GM23338 (cell line): ENCODE results near the gene ANXA3. TPM values are rescaled to one million over a fixed set of nuclear protein-coding genes. Genes with fewer than 3 reads are reported as not detected.

Experiments used
- ATAC-seq: fragments of 200-7000 bp; cut with Tn5 transposase; 3 replicates; pipeline ENCODE4 v1.9.1; 2020
- DNase-seq: peaks from one replicate; pipeline ENCODE4 v3.0.0-alpha.2; 2015; ENCODE audit warnings: low spot score
- H2AFZ ChIP-seq: fragments of 200-600 bp; sonication (generic); 2 replicates; pipeline ENCODE4 v1.8.0; 2016; ENCODE audit warnings: antibody characterized with exemption, mild to moderate bottlenecking, moderate library complexity
- H3F3A ChIP-seq: fragments of 200-600 bp; sonication (generic); replicated peaks from 2 replicates; pipeline ENCODE4 v1.8.0; 2017; ENCODE audit warnings: antibody characterized with exemption, mixed run types, low read depth
- H3K27ac ChIP-seq: fragments of 200-600 bp; sonication (generic); 2 replicates; pipeline ENCODE4 v1.6.1; 2016; ENCODE audit warnings: low read depth
- H3K27me3 ChIP-seq: fragments of 200-600 bp; sonication (generic); 2 replicates; pipeline ENCODE4 v1.8.0; 2016; ENCODE audit warnings: mild to moderate bottlenecking, mixed run types, moderate library complexity; ENCODE audit not compliant: insufficient read depth
- H3K36me3 ChIP-seq: fragments of 200-600 bp; sonication (generic); 2 replicates; pipeline ENCODE4 v1.8.0; 2016; ENCODE audit warnings: mild to moderate bottlenecking; ENCODE audit not compliant: insufficient read depth
- H3K4me1 ChIP-seq: fragments of 200-600 bp; sonication (generic); 2 replicates; pipeline ENCODE4 v1.8.0; 2016; ENCODE audit warnings: mild to moderate bottlenecking, moderate library complexity; ENCODE audit not compliant: insufficient read depth
- H3K4me2 ChIP-seq: fragments of 200-600 bp; sonication (generic); 2 replicates; pipeline ENCODE4 v1.7.1; 2017; ENCODE audit warnings: mixed run types
- H3K4me3 ChIP-seq: fragments of 200-600 bp; sonication (generic); 2 replicates; pipeline ENCODE4 v1.6.1; 2016; ENCODE audit warnings: mixed run types
- H3K79me2 ChIP-seq: fragments of 200-600 bp; sonication (generic); replicated peaks from 2 replicates; pipeline ENCODE4 v1.8.0; 2017; ENCODE audit warnings: mild to moderate bottlenecking; ENCODE audit not compliant: insufficient read depth
- H3K9me2 ChIP-seq: fragments of 200-600 bp; sonication (generic); 2 replicates; pipeline ENCODE4 v1.8.0; 2017; ENCODE audit not compliant: insufficient read depth
- H4K20me1 ChIP-seq: fragments of 200-600 bp; sonication (generic); replicated peaks from 2 replicates; pipeline ENCODE4 v1.8.0; 2017; ENCODE audit warnings: mild to moderate bottlenecking; ENCODE audit not compliant: insufficient read depth
- H3K27ac Mint-ChIP-seq: 2 replicates; pipeline ENCODE4 v1.8.0; 2020; ENCODE audit warnings: inconsistent platforms, mild to moderate bottlenecking, moderate library complexity, mixed read lengths
- H3K27me3 Mint-ChIP-seq: 3 replicates; pipeline ENCODE4 v1.8.0; 2022; ENCODE audit warnings: low read depth, mild to moderate bottlenecking, moderate library complexity, mixed read lengths, inconsistent platforms; ENCODE audit not compliant: insufficient read depth, poor library complexity
- H3K36me3 Mint-ChIP-seq: 3 replicates; pipeline ENCODE4 v1.8.0; 2021; ENCODE audit warnings: low read depth, mild to moderate bottlenecking, inconsistent platforms, moderate library complexity, mixed read lengths
- H3K4me1 Mint-ChIP-seq: 3 replicates; pipeline ENCODE4 v1.8.0; 2020; ENCODE audit warnings: mild to moderate bottlenecking, inconsistent platforms, mixed read lengths
- H3K4me3 Mint-ChIP-seq: 3 replicates; pipeline ENCODE4 v1.8.0; 2021; ENCODE audit warnings: moderate library complexity, mild to moderate bottlenecking, inconsistent platforms, mixed read lengths
- H3K9me3 Mint-ChIP-seq: 3 replicates; pipeline ENCODE4 v1.8.0; 2020; ENCODE audit warnings: moderate library complexity, mild to moderate bottlenecking, inconsistent platforms, mixed read lengths
- CREB1 ChIP-seq: fragments of 250-450 bp; sonication (Bioruptor Pico); IDR thresholded peaks from 2 replicates; pipeline ENCODE4 v1.5.0; 2020; ENCODE audit warnings: low read depth, mild to moderate bottlenecking, moderate library complexity
- EZH2 ChIP-seq: fragments of 200-600 bp; sonication (generic); IDR thresholded peaks from one replicate; pipeline ENCODE4 v1.8.0; 2017; ENCODE audit warnings: antibody characterized with exemption, mild to moderate bottlenecking, low read depth; ENCODE audit not compliant: unreplicated experiment
- NANOG ChIP-seq: IDR thresholded peaks from 2 replicates; pipeline ENCODE4 v1.6.1; 2016; ENCODE audit warnings: antibody characterized with exemption, borderline replicate concordance
- POLR2AphosphoS5 ChIP-seq: IDR thresholded peaks from 2 replicates; pipeline ENCODE4 v1.6.1; 2016; ENCODE audit warnings: antibody characterized with exemption, low read depth
- ZNF114 ChIP-seq: fragments of 250-450 bp; sonication (Bioruptor Pico); IDR thresholded peaks from 2 replicates; pipeline ENCODE4 v1.5.0; 2020; ENCODE audit warnings: mild to moderate bottlenecking, moderate library complexity
- ZNF331 ChIP-seq: fragments of 250-450 bp; sonication (Bioruptor Pico); IDR thresholded peaks from 2 replicates; pipeline ENCODE4 v1.5.0; 2020; ENCODE audit warnings: low read depth, mild to moderate bottlenecking, moderate library complexity
- polyA plus RNA-seq: library from polyadenylated mRNA; unstranded; fragments of >200 nt; fragmentation: Nextera tagmentation; extraction: Ambion mirVana; gene quantifications from 2 replicates; pipeline ENCODE4 v1.2.1, GENCODE V29; 2016
- total RNA-seq: library from RNA; depleted of rRNA; stranded (reverse); fragments of >200 nt; shearing (Covaris generic); gene quantifications from 2 replicates; pipeline ENCODE4 v1.2.3, GENCODE V29; 2014
- TF ChIP-seq, protein P1 (sequence below): IDR thresholded peaks from one replicate; pipeline ENCODE4 v1.6.1; 2018; ENCODE audit warnings: antibody characterized with exemption; ENCODE audit not compliant: unreplicated experiment
- TF ChIP-seq, protein P2 (sequence below), 2 experiments: fragments of 200-600 bp in 1 of 2; sonication (generic) in 1 of 2; conservative IDR thresholded peaks; 2 replicates each; pipeline versions ENCODE4 v1.5.1 to v1.6.1; 2016 to 2017; ENCODE audit warnings: antibody characterized with exemption in 2 of 2, low read depth in 2 of 2, mild to moderate bottlenecking in 2 of 2, moderate library complexity in 1 of 2

Gene ANXA3
- total and polyA plus RNA-seq, 2 experiments from 2014 or later: 20.3 to 31.5 TPM

DNA sequence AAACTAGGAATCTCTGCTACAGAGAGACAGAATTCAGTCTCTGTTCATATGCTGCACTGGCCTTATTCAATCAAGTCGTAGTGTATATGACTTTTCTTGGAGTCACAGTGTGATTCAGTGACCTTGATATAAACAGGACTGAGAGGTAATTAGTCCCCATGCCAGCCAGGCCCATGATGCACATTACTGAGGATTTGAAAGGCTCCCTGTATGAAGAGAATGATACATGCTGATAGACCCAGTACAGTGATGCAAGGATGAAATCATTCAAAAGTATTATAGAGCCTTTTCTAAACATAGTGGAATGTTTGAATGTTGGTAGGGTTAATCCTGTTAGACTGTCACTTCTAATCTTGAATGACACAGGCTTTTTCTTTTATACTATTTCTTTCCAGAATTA is 34.1 kb downstream of the ANXA3 start (continued):
- no peak for TF ChIP-seq ZNF114 (CRISPR knock-in tag)
- TF ChIP-seq CREB1 (CRISPR knock-in tag): no peak

DNA sequence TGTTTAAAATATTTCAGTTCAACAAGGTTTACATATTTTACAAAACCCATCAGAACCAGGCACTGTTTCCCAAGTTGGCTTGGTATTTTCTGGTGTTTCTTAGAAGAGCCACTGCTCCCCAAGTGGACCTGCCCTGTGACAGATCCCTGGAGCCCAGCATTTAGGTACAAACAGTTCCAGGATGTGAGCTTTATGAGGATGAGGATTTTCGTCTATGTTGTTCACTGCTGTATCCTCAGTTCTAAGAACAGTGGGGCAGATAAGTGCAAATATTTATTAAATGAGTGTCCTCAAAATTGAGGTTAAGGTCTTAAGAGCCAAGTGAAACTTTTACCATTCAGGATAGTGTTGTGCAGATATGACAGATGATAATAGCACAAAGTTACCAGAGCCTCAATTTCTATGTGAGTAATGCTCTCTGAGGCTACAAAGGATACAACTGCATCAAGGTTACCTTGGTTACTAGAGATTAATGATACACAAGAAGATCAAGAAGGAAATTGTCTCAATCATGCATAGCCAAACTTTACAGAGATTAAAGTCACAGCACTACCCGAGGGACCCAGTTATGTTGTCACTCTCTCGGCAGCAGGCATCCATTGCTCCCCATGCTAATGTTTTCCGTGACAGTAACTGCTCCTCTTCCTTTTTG is 37.5 kb downstream of the ANXA3 start:
- H3K9me3 Mint-ChIP-seq: no peaks in the 10 kb centered on the region
- no peak overlapping the region for H3K27ac ChIP-seq
- H3K4me1 ChIP-seq: no peaks in the 10 kb centered on the region
- H4K20me1 ChIP-seq: no peaks in the 10 kb centered on the region
- no peaks in the 10 kb centered on the region for H3K27me3 ChIP-seq
- H3K4me2 ChIP-seq: no peak overlapping the region
- no peaks in the 10 kb centered on the region for H3K79me2 ChIP-seq
- TF ChIP-seq POLR2AphosphoS5 (no peak), EZH2 (no peak), NANOG (no peak), CREB1 (CRISPR knock-in tag) (no peak), ZNF331 (no peak)
- TF ChIP-seq, protein P1, sequence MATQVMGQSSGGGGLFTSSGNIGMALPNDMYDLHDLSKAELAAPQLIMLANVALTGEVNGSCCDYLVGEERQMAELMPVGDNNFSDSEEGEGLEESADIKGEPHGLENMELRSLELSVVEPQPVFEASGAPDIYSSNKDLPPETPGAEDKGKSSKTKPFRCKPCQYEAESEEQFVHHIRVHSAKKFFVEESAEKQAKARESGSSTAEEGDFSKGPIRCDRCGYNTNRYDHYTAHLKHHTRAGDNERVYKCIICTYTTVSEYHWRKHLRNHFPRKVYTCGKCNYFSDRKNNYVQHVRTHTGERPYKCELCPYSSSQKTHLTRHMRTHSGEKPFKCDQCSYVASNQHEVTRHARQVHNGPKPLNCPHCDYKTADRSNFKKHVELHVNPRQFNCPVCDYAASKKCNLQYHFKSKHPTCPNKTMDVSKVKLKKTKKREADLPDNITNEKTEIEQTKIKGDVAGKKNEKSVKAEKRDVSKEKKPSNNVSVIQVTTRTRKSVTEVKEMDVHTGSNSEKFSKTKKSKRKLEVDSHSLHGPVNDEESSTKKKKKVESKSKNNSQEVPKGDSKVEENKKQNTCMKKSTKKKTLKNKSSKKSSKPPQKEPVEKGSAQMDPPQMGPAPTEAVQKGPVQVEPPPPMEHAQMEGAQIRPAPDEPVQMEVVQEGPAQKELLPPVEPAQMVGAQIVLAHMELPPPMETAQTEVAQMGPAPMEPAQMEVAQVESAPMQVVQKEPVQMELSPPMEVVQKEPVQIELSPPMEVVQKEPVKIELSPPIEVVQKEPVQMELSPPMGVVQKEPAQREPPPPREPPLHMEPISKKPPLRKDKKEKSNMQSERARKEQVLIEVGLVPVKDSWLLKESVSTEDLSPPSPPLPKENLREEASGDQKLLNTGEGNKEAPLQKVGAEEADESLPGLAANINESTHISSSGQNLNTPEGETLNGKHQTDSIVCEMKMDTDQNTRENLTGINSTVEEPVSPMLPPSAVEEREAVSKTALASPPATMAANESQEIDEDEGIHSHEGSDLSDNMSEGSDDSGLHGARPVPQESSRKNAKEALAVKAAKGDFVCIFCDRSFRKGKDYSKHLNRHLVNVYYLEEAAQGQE: no peak
- H3K4me3 ChIP-seq: no peak overlapping the region
- no peaks in the 10 kb centered on the region for H3F3A ChIP-seq
- ATAC-seq: no peak
- H3K36me3 Mint-ChIP-seq: peaks cover 9% of the 10 kb centered on the region; the same call in 2 of the 3 replicates
- H3K36me3 ChIP-seq: no peaks in the 10 kb centered on the region
- peaks cover 4% of the 10 kb centered on the region for H3K4me1 Mint-ChIP-seq
- DNase-seq: no peak
- no peaks in the 10 kb centered on the region for H3K9me2 ChIP-seq
- peaks cover 3% of the 10 kb centered on the region for H3K27me3 Mint-ChIP-seq
- H3K4me3 Mint-ChIP-seq: no peak overlapping the region
- H3K27ac Mint-ChIP-seq: no peak overlapping the region
- no peak overlapping the region for H2AFZ ChIP-seq

DNA sequence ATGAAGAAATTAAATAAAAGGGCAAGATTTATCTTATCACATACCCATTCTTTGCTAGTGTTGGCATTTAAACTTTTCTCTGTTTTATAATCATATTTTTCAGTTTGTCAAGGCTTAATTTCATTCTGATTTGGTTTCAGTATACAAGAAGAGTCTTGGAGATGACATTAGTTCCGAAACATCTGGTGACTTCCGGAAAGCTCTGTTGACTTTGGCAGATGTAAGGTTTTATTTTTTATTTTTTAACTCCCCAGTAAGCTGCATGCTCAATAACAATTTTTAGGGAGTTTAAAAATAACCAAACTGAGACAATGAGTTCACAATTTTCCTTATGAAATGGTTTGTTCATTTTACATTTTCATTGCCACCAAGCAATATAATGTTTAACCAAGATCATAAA is 39.8 kb downstream of the ANXA3 start:
- Histone ChIP-seq H3K9me2 (no peaks in the 10 kb centered on the region), H3K4me2 (no peak overlapping the region), H3K36me3 (no peaks in the 10 kb centered on the region), H4K20me1 (no peaks in the 10 kb centered on the region), H2AFZ (no peak overlapping the region), H3F3A (no peaks in the 10 kb centered on the region), H3K79me2 (no peaks in the 10 kb centered on the region), H3K4me3 (no peak overlapping the region), H3K27me3 (no peaks in the 10 kb centered on the region), H3K27ac (no peak overlapping the region), H3K4me1 (no peaks in the 10 kb centered on the region)
- no peak overlapping the region for H3K27ac Mint-ChIP-seq
- ATAC-seq (no peak), DNase-seq (no peak)
- no peaks in the 10 kb centered on the region for H3K9me3 Mint-ChIP-seq
- H3K4me3 Mint-ChIP-seq: no peak overlapping the region
- peaks cover 3% of the 10 kb centered on the region for H3K27me3 Mint-ChIP-seq
- peaks cover 14% of the 10 kb centered on the region; the same call in 2 of the 3 replicates for H3K36me3 Mint-ChIP-seq
- peaks cover 11% of the 10 kb centered on the region for H3K4me1 Mint-ChIP-seq
- no peak for TF ChIP-seq EZH2
- TF ChIP-seq, protein P2, sequence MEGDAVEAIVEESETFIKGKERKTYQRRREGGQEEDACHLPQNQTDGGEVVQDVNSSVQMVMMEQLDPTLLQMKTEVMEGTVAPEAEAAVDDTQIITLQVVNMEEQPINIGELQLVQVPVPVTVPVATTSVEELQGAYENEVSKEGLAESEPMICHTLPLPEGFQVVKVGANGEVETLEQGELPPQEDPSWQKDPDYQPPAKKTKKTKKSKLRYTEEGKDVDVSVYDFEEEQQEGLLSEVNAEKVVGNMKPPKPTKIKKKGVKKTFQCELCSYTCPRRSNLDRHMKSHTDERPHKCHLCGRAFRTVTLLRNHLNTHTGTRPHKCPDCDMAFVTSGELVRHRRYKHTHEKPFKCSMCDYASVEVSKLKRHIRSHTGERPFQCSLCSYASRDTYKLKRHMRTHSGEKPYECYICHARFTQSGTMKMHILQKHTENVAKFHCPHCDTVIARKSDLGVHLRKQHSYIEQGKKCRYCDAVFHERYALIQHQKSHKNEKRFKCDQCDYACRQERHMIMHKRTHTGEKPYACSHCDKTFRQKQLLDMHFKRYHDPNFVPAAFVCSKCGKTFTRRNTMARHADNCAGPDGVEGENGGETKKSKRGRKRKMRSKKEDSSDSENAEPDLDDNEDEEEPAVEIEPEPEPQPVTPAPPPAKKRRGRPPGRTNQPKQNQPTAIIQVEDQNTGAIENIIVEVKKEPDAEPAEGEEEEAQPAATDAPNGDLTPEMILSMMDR (conservative IDR thresholded peaks at IDR 0.05; ENCODE audit: low read depth in 2 of 2): no peak
- TF ChIP-seq ZNF331: no peak
- no peak for TF ChIP-seq POLR2AphosphoS5
- no peak for TF ChIP-seq NANOG
